NCI-H460 (cell line): ENCODE measurements around the gene EIPR1. TPM values are rescaled to one million over a fixed set of nuclear protein-coding genes. Genes with fewer than 3 reads are reported as not detected.

Source experiments
- DNase-seq: peaks from one replicate; pipeline ENCODE4 v3.0.0-alpha.2; 2016; ENCODE audit warnings: low read depth; ENCODE audit errors: extremely low read depth
- total RNA-seq: library from RNA; depleted of rRNA; stranded (reverse); fragments of >200 nt; shearing (Covaris generic); gene quantifications from 2 replicates; pipeline ENCODE4 v1.2.3, GENCODE V29; 2014

Gene EIPR1
- total RNA-seq, 1 experiment from 2014 or later, result 56.5 TPM

DNA sequence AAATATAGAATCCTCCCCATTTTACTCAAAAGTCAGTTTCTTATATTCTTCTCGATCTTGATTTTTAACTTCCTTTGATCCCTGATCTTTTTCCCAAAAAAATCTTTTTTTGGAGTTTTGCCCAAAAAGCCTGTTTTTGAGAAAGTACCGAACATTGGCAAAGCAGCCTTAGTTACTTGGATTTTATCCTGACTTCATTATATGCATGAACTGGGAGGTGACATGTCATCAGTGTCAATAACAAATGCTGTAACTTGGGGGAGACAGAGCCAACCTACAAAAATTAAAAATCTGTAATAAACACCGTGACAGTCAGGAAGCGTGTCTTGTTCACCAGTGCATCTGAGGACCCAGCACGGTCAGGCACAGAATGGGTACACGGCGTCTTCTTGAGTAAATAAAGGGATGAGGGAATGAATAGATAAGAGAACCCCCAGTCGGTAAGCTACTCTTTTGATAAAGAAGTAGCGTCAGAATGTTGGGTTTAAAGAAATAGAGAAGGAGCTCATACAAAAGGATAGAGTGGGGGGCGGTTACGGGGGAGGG lies 26.8 kb upstream of the EIPR1 start:
- no peak for DNase-seq

DNA sequence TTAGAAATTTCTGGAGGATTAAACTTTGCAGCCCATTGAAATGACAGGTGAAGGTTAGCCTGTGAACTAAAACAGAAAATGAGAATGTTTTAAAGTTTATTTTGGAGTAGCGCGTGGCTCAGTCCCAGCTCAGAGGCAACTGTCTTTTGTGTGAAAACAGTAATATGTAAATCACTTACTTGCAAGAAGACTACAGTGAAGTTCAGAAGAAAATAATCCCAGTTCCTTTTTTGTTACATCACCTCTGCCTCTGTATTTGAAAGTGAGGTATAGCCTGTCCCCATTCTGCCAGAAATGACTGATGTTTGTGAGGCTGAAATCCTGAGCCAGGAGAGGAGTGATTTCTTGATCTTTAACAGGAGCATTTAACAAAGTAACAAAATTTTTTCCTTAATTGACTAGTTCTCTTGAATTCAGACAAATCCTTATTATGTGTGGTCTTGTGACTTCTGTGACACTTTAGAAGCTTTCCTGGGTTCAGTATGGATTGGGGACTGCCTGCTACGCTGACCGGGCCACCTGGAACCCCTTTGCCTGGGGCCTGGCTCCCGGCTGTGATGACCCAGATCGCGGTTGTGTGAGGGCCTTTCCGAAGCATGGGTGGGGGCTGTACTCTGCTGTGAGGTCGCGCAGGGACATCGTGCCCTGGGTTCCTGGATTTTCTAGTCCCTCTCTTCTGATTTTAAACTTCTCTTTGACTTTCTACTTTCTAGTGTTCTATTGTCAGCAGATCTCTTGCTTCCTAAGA lies 26.1 kb upstream of the EIPR1 start:
- no peak for DNase-seq

- DNase-seq, result no peak
These were observed 22.2 kb upstream of the EIPR1 start for GRCh38 chr2:3399829-3400228.

- DNase-seq, result no peak
These were observed 21.8 kb upstream of the EIPR1 start for GRCh38 chr2:3399381-3399780.

DNA sequence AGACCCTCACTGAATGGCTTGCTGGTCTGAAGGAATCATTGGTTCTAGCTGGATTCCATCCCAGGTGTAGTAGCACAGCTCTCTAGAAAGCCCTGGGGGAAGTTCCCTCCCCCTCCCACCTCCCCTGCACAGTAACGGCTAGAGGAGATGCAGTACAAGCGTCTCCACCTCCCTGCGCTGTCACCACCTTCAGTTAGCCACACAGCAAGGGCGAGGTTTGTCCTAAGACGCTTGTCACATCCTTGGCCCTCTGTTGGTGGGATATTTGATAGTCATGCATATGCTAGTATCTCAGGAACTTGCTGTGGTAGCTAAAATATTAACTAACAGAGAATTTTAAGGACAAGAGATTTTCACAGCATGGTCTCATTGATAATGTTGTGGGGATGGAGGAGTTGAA lies 21.2 kb upstream of the EIPR1 start:
- DNase-seq, result no peak

GRCh38 chr2:3396920-3397559 lies 19.4 kb upstream of the EIPR1 start:
- no peak for DNase-seq

DNA sequence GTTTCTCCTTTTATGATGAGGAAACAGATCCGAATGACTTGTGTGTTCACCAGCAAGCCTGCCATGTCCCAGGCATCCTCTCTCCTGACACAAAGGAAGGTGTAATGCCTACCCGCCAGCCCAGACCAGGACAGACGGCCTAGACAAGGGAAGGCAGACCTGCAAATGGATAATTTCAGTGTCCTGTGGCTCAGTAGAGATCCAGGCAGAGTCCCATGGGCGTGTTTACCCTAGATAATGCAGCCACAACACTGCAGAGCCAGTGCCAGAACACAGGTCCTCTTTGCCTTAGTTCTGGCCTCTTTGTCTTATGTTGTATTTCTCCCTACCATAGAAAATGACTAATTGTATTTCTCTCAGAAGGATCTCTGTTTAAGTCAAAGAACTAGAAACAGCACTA lies 14.6 kb upstream of the EIPR1 start:
- DNase-seq, result no peak

DNA sequence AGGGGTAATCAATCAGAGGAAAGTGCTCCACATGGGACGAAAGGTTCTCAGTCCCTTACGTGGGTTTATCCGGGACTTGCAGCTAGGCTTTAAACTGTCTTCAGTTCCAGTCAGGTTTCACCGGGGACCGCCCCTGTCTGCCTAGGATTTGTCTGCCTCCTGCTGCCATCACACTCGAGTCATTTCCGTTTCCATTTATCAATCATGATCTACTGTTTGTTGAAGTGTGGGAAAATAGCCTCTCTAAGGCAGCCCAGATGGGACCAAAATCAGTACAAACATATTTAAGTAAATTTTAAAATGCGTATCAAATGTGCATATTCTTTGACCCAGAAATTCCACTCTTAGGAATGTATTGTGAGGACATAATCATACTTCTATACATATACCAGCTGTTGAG lies 12.4 kb upstream of the EIPR1 start:
- no peak for DNase-seq

GRCh38 chr2:3389193-3389592 lies 11.6 kb upstream of the EIPR1 start:
- no peak for DNase-seq

DNA sequence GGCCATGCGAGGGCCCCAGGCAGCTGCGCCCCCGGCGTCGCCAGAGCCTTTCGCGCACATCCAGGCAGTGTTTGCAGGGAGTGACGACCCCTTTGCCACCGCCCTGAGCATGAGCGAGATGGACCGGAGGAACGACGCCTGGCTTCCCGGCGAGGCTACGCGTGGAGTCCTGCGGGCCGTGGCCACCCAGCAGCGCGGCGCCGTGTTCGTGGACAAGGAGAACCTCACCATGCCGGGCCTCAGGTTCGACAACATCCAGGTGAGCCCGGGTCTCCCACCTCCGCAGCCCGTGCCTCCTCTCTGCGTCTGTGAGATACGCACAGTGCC lies 10.8 kb upstream of the EIPR1 start:
- DNase-seq, result no peak

GRCh38 chr2:3387644-3388411 lies 10.2 kb upstream of the EIPR1 start:
- DNase-seq, result no peak

GRCh38 chr2:3387011-3387410 lies 9.4 kb upstream of the EIPR1 start:
- no peak for DNase-seq

DNA sequence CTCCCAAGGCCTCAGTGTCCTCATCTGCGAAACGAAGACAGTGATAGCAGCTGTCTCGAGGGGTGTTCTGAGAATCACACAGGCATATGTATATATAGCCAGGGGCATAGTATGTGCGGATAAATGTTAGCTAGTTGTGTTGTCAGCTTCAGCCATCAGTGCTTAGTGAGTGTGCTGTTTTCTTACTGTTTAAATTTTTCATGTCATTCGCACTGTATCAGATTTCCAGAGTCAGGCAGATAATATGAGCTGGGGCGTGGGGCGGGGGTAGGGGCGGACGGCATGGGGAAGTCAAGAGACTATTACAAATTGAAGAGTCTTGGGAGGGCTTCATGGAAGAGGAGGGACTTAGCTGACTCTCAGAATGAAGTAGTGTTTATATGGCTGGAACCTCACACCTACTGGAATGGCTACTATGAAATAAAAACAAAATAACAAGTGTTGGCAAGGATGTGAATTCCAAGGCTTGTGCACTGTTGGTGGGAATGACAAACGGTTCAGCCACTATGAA lies 8.9 kb upstream of the EIPR1 start:
- DNase-seq, result no peak

GRCh38 chr2:3379647-3380534 lies 2.3 kb upstream of the EIPR1 start, which contains the start of gene TRAPPC12:
Gene TRAPPC12 (plus strand): TSS chr2:3379694. CDS start chr2:3387624, 7,930 bp downstream.
- DNase-seq, result peak; percentile 88

DNA sequence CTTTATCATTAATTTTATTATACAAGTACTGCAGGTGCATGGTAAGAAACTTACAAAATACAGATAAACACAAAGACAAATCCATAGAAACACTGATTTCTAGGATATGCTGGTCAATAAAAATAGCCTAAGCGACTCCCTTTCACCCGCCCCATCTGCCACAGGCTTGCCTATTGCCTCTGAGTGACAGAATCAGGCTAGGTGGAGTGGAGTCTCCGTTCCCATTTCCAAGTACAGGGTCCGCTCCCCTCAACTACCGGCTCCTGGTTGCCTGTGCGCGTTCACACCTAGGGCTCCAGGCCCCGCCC lies 1.7 kb upstream of the EIPR1 start:
- DNase-seq, result no peak

DNA sequence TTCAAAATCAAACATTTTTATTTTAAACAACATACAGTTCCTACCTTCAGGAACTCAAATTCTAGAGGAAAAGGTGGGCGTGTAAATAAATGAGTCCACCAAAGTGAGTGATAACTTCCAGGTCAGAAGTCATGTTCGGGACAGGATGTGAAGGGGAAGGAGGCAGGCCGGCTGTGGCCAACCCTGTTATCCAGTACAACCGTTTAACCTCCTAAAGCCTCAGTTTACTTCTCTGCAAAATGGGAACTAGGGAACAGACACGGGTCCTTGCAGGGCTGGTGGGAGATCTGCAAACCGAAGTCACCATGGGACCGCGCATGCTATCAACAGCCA lies 373 bp downstream of the EIPR1 start:
- no peak for DNase-seq

- DNase-seq, result no peak
These were observed 797 bp downstream of the EIPR1 start for GRCh38 chr2:3376821-3377220.

DNA sequence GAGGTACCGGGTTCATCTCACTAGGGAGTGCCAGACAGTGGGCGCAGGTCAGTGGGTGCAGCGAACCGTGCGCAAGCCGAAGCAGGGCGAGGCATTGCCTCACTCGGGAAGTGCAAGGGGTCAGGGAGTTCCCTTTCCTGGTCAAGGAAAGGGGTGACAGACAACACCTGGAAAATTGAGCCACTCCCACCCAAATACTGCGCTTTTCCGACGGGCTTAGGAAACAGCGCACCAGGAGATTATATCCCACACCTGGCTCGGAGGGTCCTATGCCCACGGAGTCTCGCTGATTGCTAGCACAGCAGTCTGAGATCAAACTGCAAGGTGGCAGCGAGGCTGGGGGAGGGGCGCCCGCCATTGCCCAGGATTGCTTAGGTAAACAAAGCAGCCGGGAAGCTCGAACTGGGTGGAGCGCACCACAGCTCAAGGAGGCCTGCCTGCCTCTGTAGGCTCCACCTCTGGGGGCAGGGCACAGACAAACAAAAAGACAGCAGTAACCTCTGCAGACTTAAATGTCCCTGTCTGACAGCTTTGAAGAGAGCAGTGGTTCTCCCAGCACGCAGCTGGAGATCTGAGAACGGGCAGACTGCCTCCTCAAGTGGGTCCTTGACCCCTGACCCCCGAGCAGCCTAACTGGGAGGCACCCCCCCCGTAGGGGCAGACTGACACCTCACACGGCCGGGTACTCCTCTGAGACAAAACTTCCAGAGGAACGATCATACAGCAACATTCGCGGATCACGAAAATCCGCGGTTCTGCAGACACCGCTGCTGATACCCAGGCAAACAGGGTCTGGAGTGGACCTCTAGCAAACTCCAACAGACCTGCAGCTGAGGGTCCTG lies 8.1 kb downstream of the EIPR1 start:
- peak; percentile 33 for DNase-seq

DNA sequence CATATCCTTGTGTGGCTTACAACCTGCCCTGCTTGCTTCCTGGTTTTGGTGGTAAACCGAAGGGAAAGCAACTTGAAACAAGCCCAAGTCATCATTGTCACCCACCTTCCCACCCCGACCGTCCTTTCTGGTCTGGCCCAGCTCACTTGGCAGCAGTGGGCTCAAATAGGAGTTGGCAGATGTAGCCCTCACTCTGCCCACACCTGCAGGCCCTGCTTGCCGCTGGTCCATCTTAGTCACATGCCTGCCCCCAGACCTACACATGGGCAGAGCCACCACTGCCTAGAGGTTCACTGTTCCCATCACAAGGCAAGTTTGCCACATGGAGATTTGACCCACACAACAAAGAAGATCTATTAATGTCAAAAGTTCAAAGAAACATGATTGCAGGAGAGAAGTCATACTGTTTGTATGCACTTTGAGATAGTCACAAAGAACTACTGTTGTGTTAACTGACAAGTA lies 9.3 kb downstream of the EIPR1 start:
- no peak for DNase-seq

GRCh38 chr2:3365219-3365618 lies 12.4 kb downstream of the EIPR1 start:
- DNase-seq, result no peak
